Measurements from ENCODE around the gene SPSB1. TPM values are rescaled to one million over a fixed set of nuclear protein-coding genes. Genes with fewer than 3 reads are reported as not detected.

The SPSB1 gene
- total RNA-seq, 1 experiment from 2014 or later, result 2.9 TPM

DNA sequence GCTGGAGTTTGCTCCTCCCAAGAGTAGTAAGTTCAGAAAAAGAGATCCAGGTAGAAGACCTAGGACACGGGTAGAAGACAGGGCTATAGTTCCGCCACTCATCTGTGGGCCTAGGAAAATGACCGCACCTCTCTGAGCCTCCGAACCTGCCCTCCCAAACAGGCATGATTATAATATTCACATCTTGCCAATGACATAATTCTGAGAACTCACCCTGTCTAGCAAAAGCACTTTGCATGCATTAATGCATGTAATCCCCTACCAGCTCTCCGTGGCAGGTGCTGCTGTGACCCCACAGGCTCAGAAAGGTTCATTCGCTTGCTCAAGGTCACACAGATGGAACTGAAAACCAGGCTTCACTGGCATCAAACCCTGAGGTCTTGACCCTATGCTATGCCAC, 88.0 kb downstream of the SPSB1 start:
- H3K9ac ChIP-seq (ENCODE audit: extremely low read depth, insufficient read length, low read length), result no peak overlapping the region
- no peaks in the 10 kb centered on the region for H3K27me3 ChIP-seq (ENCODE audit: insufficient read depth, low read length)
- H3K4me1 ChIP-seq (ENCODE audit: insufficient read depth, low read length), result no peaks in the 10 kb centered on the region
- no peaks in the 10 kb centered on the region for H3K9me3 ChIP-seq (ENCODE audit: control insufficient read depth, low read depth, low read length)
- H3K9me3 Mint-ChIP-seq, result no peaks in the 10 kb centered on the region; a peak in 1 of 5 replicates
- no peaks in the 10 kb centered on the region for H3K79me2 ChIP-seq (ENCODE audit: insufficient read depth, low read length)
- no peak overlapping the region for H3K18ac ChIP-seq (ENCODE audit: insufficient read length, low read depth, low read length)
- WGBS (ENCODE audit: extremely low coverage, insufficient read length, low lambda C conversion rate), result no CpG with 5 or more reads among the region's 6 CpGs
- H2AFZ ChIP-seq (ENCODE audit: low read length), result no peak overlapping the region
- no peaks in the 10 kb centered on the region; the same call in 1 of the 2 replicates for H3K27me3 Mint-ChIP-seq (ENCODE audit: low read depth)
- no peak overlapping the region for H2BK12ac ChIP-seq (ENCODE audit: insufficient read length, low read depth, low read length)
- no peak overlapping the region for H3K23ac ChIP-seq (ENCODE audit: insufficient read length, low read depth, low read length)
- H4K91ac ChIP-seq (ENCODE audit: insufficient read length, low read depth, low read length), result no peak overlapping the region
- H2BK20ac ChIP-seq (ENCODE audit: low read depth, low read length, poor library complexity, severe bottlenecking), result no peak overlapping the region
- H4K20me1 ChIP-seq (ENCODE audit: control insufficient read depth, insufficient read depth, insufficient read length), result no peaks in the 10 kb centered on the region
- H3K4ac ChIP-seq (ENCODE audit: low read depth, low read length), result no peak overlapping the region
- H3K14ac ChIP-seq (ENCODE audit: insufficient read depth, low read length), result no peak overlapping the region
- no peak overlapping the region for H2BK5ac ChIP-seq (ENCODE audit: insufficient read length, low read length)
- no peak overlapping the region for H3K4me2 ChIP-seq (ENCODE audit: insufficient read depth, insufficient read length, low read length)
- H4K8ac ChIP-seq (replicated peaks; ENCODE audit: insufficient read length, low read depth, low read length), result no peak overlapping the region
- no peaks in the 10 kb centered on the region for H3K36me3 Mint-ChIP-seq (ENCODE audit: insufficient read depth in 1 of 3, low read depth in 3 of 3)
- H2BK15ac ChIP-seq (ENCODE audit: low read depth, low read length), result no peak overlapping the region
- H3K79me1 ChIP-seq (ENCODE audit: insufficient read depth, low read depth, low read length, poor library complexity, severe bottlenecking), result no peaks in the 10 kb centered on the region
- no peak overlapping the region for H3K27ac Mint-ChIP-seq
- H3K4me3 Mint-ChIP-seq, result no peak overlapping the region
- no peak overlapping the region for H3K27ac ChIP-seq (ENCODE audit: insufficient read length, low read depth, low read length)
- H2AK5ac ChIP-seq (ENCODE audit: insufficient read length, low read length), result no peak overlapping the region
- no peak overlapping the region for H3T11ph ChIP-seq (ENCODE audit: low read length)
- H3K56ac ChIP-seq (ENCODE audit: insufficient read length, low read depth, low read length), result no peak overlapping the region
- no peak overlapping the region for H4K5ac ChIP-seq (ENCODE audit: insufficient read length, low read depth, low read length)
- no peak overlapping the region for H2BK120ac ChIP-seq (ENCODE audit: low read depth, low read length, poor library complexity, severe bottlenecking)
- peaks cover 2 to 6% of the 10 kb centered on the region in 2 experiments; a peak in 1 of 4 replicates for H3K4me1 Mint-ChIP-seq
- H3K23me2 ChIP-seq (ENCODE audit: insufficient read length, low read depth, low read length, poor library complexity, severe bottlenecking), result no peaks in the 10 kb centered on the region
- TF ChIP-seq, protein P1, sequence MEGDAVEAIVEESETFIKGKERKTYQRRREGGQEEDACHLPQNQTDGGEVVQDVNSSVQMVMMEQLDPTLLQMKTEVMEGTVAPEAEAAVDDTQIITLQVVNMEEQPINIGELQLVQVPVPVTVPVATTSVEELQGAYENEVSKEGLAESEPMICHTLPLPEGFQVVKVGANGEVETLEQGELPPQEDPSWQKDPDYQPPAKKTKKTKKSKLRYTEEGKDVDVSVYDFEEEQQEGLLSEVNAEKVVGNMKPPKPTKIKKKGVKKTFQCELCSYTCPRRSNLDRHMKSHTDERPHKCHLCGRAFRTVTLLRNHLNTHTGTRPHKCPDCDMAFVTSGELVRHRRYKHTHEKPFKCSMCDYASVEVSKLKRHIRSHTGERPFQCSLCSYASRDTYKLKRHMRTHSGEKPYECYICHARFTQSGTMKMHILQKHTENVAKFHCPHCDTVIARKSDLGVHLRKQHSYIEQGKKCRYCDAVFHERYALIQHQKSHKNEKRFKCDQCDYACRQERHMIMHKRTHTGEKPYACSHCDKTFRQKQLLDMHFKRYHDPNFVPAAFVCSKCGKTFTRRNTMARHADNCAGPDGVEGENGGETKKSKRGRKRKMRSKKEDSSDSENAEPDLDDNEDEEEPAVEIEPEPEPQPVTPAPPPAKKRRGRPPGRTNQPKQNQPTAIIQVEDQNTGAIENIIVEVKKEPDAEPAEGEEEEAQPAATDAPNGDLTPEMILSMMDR (conservative IDR thresholded peaks at IDR 0.05), result no peak
- DNase-seq, result no peak

All from H9 (cell line).